Gastroesophageal sphincter (tissue), 3 donors: ENCODE data around the gene TSPAN5.

Experiments
- CTCF ChIP-seq, 4 experiments: fragments of 200-600 bp in 2 of 4; fragments of 450-650 bp in 2 of 4; sonication (generic) in 1 of 4; IDR thresholded peaks; one replicate each; pipeline ENCODE4 v1.5.1; 2017 to 2019; ENCODE audit warnings: antibody characterized with exemption in 4 of 4, mild to moderate bottlenecking in 2 of 4, moderate library complexity in 2 of 4
- EP300 ChIP-seq: sonication (generic); formaldehyde crosslinking; IDR thresholded peaks from one replicate; pipeline ENCODE4 v1.6.1; 2017; ENCODE audit warnings: antibody characterized with exemption, mild to moderate bottlenecking
- POLR2A ChIP-seq, 2 donors: fragments of 450-650 bp; IDR thresholded peaks; one replicate each; pipeline ENCODE4 v1.6.1; 2017; ENCODE audit warnings: antibody characterized with exemption in 2 of 2, mild to moderate bottlenecking in 2 of 2, moderate library complexity in 1 of 2
- POLR2AphosphoS5 ChIP-seq: sonication (generic); formaldehyde crosslinking; IDR thresholded peaks from one replicate; pipeline ENCODE4 v1.6.1; 2017; ENCODE audit warnings: antibody characterized with exemption

DNA sequence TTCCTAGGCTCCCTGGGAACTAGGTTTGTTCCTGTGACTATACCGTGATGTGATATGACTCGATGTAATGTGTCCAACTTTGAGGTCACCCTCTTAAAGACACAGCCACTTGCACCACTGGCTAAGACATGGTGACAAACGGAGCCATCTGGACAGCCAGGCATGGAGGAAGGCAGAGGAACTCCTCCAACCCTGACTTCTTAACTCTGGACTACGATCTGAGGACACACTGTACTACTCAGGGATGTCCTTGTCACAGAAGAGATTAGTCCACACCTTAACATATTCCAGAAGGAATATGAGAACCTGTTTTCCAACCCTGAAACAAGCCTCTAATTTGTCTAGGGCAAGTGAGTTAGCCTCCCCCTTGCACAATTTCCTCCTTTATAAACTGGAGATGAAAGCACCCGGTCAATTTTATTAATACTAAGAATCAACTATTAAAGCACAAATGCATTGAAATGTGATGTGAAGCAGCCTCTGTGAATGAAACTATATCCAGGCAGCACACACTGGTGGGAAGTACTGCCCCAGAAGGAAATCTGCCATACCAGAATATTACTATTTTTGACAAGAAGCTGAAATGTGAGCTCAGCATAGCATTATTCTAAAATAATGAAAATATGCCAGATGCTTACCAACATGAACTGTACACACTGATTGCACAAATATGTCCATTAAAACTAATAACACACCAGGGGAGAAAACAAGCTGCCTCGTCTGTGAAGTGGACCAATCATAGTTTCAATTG lies 47.3 kb downstream of the TSPAN5 start:
- TF ChIP-seq CTCF (IDR thresholded peaks at IDR 0.05) (no peak), POLR2A (IDR thresholded peaks at IDR 0.05) (no peak), POLR2AphosphoS5 (no peak), EP300 (no peak)
